H1 (cell line): Measurements from ENCODE around the gene TMSB10. TPM values are rescaled to one million over a fixed set of nuclear protein-coding genes. Genes with fewer than 3 reads are reported as not detected.

Source experiments
- BCL11A ChIP-seq, 2 experiments: IDR thresholded peaks; one replicate each; pipeline ENCODE4 v1.6.1; 2011; ENCODE audit warnings: low read depth in 2 of 2, low read length in 2 of 2, mild to moderate bottlenecking in 2 of 2
- E2F6 ChIP-seq: IDR thresholded peaks from 2 replicates; pipeline ENCODE4 v1.6.1; 2012; ENCODE audit warnings: inconsistent platforms
- EP300 ChIP-seq, 2 experiments: IDR thresholded peaks; 1 replicate in 1 of 2; 2 replicates in 1 of 2; pipeline ENCODE4 v1.6.1; 2011 to 2012; ENCODE audit warnings: low read depth in 2 of 2, low read length in 2 of 2, mild to moderate bottlenecking in 2 of 2, borderline replicate concordance in 1 of 2, inconsistent platforms in 1 of 2, moderate library complexity in 1 of 2
- FOSL1 ChIP-seq: IDR thresholded peaks from 2 replicates; pipeline ENCODE4 v1.6.1; 2011; ENCODE audit warnings: mild to moderate bottlenecking, low read depth, low read length, moderate library complexity; ENCODE audit not compliant: insufficient read depth
- GABPA ChIP-seq: IDR thresholded peaks from 2 replicates; pipeline ENCODE4 v1.6.1; 2011; ENCODE audit warnings: mild to moderate bottlenecking, low read length, moderate library complexity, borderline replicate concordance; ENCODE audit not compliant: insufficient read depth
- POLR2AphosphoS5 ChIP-seq: IDR thresholded peaks from 2 replicates; pipeline ENCODE4 v1.6.1; 2011; ENCODE audit warnings: low read depth, low read length
- RNF2 ChIP-seq: fragments of 200-900, 300-1000 bp; sonication (generic); IDR thresholded peaks from 2 replicates; pipeline ENCODE4 v1.7.1; 2016; ENCODE audit warnings: borderline replicate concordance, low read depth, mild to moderate bottlenecking, antibody characterized with exemption, low read length; ENCODE audit not compliant: poor library complexity, severe bottlenecking; ENCODE audit errors: missing control alignments
- ZNF274 ChIP-seq: IDR thresholded peaks from 2 replicates; pipeline ENCODE4 v1.7.0; 2012; ENCODE audit warnings: low read length, borderline replicate concordance; ENCODE audit errors: extremely low read depth
- polyA plus RNA-seq, 7 experiments: library from polyadenylated mRNA; depleted of rRNA in 3 of 7; stranded (reverse) in 5 of 7; unstranded in 2 of 7; fragments of >200 nt in 5 of 7; fragments of 200-250 nt in 2 of 7; gene quantifications; 1 replicate in 5 of 7; 2 replicates in 1 of 7; 4 replicates in 1 of 7; pipeline versions ENCODE4 v1.2.1 to v1.2.3, GENCODE V29; 2011 to 2013; ENCODE audit warnings: missing spikeins in 2 of 7, mixed read lengths in 2 of 7
- total RNA-seq: library from RNA; stranded (reverse); fragmentation: NEBNext Ultra II Directional; extraction: Animal tissue kit (Norgen Biotek cat#: 25700); gene quantifications from 2 replicates; pipeline ENCODE4 v1.2.1, GENCODE V29; 2021

Gene TMSB10
- total and polyA plus RNA-seq, 2 of the 8 experiments (the other 6 are each of a cell fraction or from before 2014, with no cell fraction given): 593 to 1,075 TPM

GRCh38 chr2:84874381-84875212 is 30.9 kb upstream of the TMSB10 start (continued):
- TF ChIP-seq RNF2 (no peak), BCL11A (IDR thresholded peaks at IDR 0.05; ENCODE audit: low read depth in 2 of 2, low read length in 2 of 2) (no peak), EP300 (IDR thresholded peaks at IDR 0.05; ENCODE audit: borderline replicate concordance in 1 of 2, low read depth in 2 of 2, low read length in 2 of 2) (no peak), GABPA (no peak), POLR2AphosphoS5 (no peak), FOSL1 (no peak), ZNF274 (no peak), E2F6 (no peak)
- TF ChIP-seq, all 59 proteins: peak for 0
